GM19023 (cell line): ENCODE data around the gene KCNIP2.
"Not testable (repeated sequence)": the region's sequence is repeated elsewhere in the genome, so short reads cannot be mapped to it uniquely, and the experiment has no call there.

Experiments used
- ATAC-seq: cut with Tn5 transposase; IDR thresholded peaks from one replicate; pipeline ENCODE4 v1.9.1; 2021; ENCODE audit warnings: mild to moderate bottlenecking, moderate library complexity; ENCODE audit not compliant: unreplicated experiment

The KCNIP2 gene

DNA sequence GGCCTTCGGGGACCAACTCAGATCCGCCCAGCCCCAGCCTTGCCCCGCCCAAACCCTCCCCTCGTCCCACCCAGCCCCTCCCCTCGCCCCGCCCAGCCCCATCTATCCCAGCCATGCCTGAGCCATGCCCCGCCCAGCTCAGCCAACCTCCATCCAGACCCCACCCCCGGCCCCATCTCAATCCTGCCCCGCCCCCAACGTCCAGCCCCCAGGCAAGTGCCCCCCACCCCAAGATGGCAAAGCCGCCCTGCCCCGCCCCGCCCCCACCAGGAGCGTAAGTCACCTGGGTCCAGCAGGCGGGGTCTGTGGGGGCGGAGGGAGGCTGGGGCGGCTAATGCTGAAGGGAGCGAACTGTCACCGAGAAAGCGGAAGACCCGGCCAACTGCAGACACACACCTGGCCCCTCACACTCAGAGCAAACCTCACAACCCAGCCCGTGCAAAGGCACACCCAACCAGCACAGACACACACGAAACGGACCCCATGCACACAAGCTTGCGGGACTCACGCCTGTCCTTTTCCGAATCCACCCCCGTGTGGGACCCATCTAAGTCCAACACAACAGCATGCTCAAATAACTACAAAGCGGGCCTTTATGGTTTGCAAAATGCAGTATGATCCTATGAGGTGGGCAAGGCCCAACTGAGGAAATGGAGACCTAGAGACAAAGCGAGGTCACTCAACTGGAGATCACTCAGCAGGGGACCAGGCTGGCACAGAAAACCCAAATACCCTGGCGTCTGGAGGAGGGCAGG, 13.9 kb downstream of the KCNIP2 start:
- peak; percentile 20 for ATAC-seq

DNA sequence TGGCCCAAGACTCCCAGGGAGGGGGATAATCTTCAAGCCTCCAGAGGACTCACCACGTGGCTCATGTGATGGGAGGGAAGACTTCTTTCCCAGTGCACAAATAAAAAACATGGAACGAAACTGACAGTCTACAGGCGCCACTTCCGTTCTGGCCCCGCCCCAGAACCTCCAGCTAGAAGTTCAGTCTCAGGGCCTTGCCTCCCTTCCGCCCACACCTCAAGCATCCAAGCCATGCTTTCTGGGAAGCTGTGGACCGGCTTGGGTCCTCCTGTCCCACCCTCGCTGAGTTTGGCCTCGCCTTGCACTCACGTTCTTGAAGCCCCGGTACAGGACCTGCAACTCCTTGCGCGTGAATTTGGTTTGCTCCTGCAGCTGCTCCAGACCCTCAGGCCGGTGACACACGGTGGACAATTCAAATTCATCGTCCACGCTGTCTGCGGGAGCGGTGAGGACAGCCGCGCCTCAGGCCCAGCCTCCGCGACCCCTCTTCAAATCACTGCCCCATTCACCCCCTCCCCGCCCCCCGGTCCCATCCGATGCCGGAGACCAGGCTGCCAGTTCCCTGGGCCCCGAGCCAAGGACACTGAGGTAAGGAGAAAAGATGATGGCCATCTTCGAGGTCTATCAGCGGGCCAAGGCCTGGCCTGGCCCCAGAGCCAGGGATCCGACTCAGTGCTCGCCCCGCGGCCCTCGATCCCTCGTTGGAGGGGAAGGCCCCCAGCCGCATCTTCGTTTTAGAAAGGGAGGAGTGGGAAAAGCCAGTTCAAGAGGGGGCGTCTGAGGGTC, 14.6 kb downstream of the KCNIP2 start:
- ATAC-seq = no peak

GRCh38 chr10:101827919-101828600, 15.5 kb downstream of the KCNIP2 start:
- no peak for ATAC-seq

GRCh38 chr10:101826852-101827434, 16.7 kb downstream of the KCNIP2 start:
- ATAC-seq = no peak

DNA sequence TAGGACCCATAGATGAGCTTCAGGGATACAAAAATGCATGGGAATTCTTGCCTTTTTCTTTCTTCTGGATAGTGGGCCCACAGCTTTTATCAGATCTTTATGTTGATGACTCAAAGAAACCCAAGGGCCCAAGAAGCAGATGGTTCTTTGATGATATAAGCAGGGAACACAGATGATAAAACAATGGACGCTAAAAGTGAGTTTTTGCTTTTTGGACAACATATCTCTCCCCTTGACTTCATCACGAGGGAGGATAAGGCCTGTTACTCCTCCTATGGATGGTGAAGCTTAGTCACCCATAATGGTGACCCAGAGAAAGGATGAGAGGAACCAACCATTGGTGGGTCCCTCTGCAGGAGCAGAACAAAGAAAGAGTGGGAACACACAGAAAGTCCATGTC, 18.9 kb downstream of the KCNIP2 start:
- ATAC-seq = no peak

DNA sequence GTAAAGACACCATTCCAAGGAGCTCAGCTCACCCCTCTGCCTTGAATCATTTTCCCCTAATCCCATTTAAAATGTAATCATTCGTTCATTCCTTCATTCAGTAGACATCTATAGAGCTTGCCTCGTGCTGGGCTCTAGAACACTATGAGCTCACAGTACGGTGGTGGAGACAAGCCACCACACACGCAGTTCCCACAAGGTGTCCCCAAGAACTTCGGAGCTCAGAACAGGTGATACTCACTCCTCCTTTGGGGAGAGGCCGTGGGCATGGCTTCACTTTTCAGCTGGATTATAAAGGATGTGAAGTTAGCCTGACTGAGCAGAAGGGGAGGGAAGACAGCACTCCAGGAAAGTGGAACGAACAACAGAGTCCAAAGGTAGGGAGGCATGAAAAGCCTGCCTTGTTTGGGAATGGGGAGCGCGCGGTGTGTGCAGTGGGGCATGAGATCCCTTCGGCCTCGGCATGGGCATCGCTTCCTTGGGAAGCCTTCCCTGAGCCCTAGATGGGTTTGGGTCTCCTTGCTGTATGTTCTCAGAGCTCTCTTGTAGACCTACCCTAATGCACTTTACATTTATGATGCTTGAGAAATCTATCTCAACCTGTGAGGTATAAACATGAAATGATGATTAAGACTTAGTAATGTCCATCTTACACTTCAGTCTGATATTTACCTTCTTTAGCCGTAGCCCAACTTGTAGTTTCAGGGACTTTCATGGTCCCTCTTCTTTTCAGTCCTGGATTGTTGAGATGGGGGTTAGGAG, 24.5 kb downstream of the KCNIP2 start:
- peak; percentile 11 for ATAC-seq

GRCh38 chr10:101818119-101818871, 25.3 kb downstream of the KCNIP2 start, which contains the start of gene OGA:
Gene OGA, minus strand, starts transcription at chr10:101818444. Its CDS starts 422 bp downstream, at chr10:101818022.
- ATAC-seq = peak; percentile 85

DNA sequence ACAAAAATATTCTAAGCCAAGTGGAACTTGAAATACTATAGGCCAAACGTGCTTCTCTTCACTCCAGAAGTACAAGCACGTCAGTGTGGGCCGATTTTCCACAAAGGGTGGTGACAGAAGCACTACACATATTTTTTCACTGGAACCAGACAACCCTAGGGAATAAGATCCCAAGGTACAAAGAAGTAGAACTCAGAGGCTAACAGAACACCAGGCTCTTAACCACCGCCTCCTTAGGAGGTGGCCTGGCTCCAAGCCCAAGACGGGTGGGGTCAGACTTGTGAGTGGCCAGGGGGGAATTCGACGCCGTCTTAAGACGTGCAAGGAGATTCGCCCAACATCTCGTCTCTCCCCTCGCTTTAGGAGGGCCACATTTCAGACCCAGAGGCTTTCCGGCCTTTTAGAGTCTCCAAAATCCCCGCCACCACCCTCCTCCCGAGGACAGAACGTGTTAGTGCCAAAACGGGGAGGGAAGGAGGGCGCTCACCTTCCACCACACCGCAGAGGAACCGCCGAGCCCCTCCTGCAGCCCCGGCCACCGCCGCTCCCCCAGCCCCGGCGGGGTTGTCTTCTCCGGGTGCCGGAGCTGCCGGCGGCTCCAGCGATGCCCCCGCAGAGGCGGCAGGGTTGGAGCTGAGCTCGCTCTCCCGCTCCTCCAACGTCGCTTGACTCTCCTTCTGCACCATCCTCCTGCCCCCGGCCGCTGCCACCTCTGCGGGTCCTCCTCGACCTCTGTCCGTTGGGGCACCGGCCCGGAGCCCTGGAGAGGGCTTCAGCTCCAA, 26.1 kb downstream of the KCNIP2 start:
- peak; percentile 6 for ATAC-seq

GRCh38 chr10:101816913-101817336, 26.7 kb downstream of the KCNIP2 start:
- no peak for ATAC-seq

- no peak for ATAC-seq
Observed at GRCh38 chr10:101816376-101816775, 27.2 kb downstream of the KCNIP2 start.

GRCh38 chr10:101814466-101815071, 29.0 kb downstream of the KCNIP2 start:
- no peak for ATAC-seq

DNA sequence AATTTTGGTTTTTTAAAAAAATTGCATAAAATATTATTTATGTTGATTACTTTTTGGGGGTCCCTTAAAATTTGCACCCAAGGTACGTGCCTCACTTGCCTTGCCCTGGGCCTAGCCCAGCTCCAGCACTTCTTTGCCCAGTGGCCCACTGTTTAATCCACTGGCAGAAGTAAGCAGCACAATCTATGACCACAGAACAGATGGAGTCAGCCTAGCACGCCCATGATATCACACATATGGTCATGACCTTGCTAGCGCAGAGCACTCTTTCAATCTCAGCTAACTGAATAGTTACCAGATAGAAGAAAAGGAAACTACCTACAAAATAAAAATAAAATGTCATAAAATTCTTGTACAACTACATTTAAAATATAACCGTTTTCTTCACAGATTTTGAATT, 31.0 kb downstream of the KCNIP2 start:
- no peak for ATAC-seq

GRCh38 chr10:101807158-101807557, 36.4 kb downstream of the KCNIP2 start:
- ATAC-seq = no peak

GRCh38 chr10:101803511-101803910, 40.1 kb downstream of the KCNIP2 start:
- no peak for ATAC-seq

GRCh38 chr10:101797403-101798059, 46.1 kb downstream of the KCNIP2 start:
- no peak for ATAC-seq

GRCh38 chr10:101793526-101793925, 50.1 kb downstream of the KCNIP2 start:
- no peak for ATAC-seq

DNA sequence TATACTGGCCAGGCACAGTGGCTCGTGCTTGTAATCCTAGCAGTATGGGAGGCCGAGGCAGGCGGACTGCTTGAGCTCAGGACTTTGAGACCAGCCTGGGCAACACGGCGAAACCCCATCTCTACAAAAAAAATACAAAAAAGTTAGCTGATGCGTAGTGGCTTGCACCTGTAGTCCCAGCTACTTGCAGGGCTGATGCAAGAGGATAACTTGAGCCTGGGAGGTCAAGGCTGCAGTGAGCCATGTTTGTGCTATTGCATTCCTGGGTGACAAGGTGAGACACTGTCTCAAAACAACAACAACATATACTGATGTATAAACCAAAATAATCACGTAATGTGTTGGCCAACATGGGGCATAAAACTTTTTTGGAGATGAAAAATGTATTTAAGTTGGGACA, 53.9 kb downstream of the KCNIP2 start:
- no peak for ATAC-seq

- ATAC-seq = not testable (repeated sequence)
Observed at GRCh38 chr10:101789231-101789630, 54.4 kb downstream of the KCNIP2 start.
